Lower lobe of right lung (tissue), 2 donors: ENCODE results near the gene SIVA1. TPM values are rescaled to one million over a fixed set of nuclear protein-coding genes. Genes with fewer than 3 reads are reported as not detected.

Source experiments
- ATAC-seq, 2 donors: fragments of 200-7000 bp; cut with Tn5 transposase; one replicate each; pipeline ENCODE4 v1.9.1; 2020 to 2022; ENCODE audit warnings: mild to moderate bottlenecking in 2 of 2, moderate library complexity in 2 of 2
- DNase-seq: peaks from one replicate; pipeline ENCODE4 v3.0.0-alpha.2; 2020
- H3K27ac ChIP-seq: fragments of 200-600 bp; one replicate; pipeline ENCODE4 v1.8.0; 2022
- H3K27me3 ChIP-seq: fragments of 200-600 bp; one replicate; pipeline ENCODE4 v1.8.0; 2022; ENCODE audit warnings: low read depth
- H3K36me3 ChIP-seq: fragments of 200-600 bp; one replicate; pipeline ENCODE4 v1.8.0; 2022; ENCODE audit warnings: mild to moderate bottlenecking
- H3K4me1 ChIP-seq: fragments of 200-600 bp; one replicate; pipeline ENCODE4 v1.8.0; 2022
- H3K4me3 ChIP-seq: fragments of 200-600 bp; one replicate; pipeline ENCODE4 v1.8.0; 2022; ENCODE audit warnings: mild to moderate bottlenecking
- H3K9me3 ChIP-seq: fragments of 200-600 bp; one replicate; pipeline ENCODE4 v1.8.0; 2022
- CTCF ChIP-seq: fragments of 200-600 bp; IDR thresholded peaks from one replicate; pipeline ENCODE4 v1.8.0; 2022; ENCODE audit warnings: antibody characterized with exemption, mild to moderate bottlenecking
- intact Hi-C: fragments of 100-400 bp; cut with DNase I; formaldehyde crosslinking; loops from one replicate; pipeline ENCODE4 v1.11.0; 2022
- long read RNA-seq: library from polyadenylated mRNA; unstranded; transcript quantifications from one replicate; pipeline ENCODE4 v2.0.0, GENCODE V29; 2021
- total RNA-seq: library from RNA; stranded (reverse); fragmentation: NEBNext Ultra II Directional; extraction: Animal tissue kit (Norgen Biotek cat#: 25700); gene quantifications from one replicate; pipeline ENCODE4 v1.2.1, GENCODE V29; 2021
- donor health status: DM: no; HTN: yes; CAD: no; lungs with severe emphysema.

The SIVA1 gene
- 66.3 TPM for total RNA-seq
- long read RNA-seq, transcript SIVA1-201 (4 exons, 802 nt) = major isoform, 56 of 72 reads
- long read RNA-seq, partial matches to known transcripts = 2 of 72 reads
- long read RNA-seq, other reads (novel, unspliced or antisense) = 10 of 72 reads

DNA sequence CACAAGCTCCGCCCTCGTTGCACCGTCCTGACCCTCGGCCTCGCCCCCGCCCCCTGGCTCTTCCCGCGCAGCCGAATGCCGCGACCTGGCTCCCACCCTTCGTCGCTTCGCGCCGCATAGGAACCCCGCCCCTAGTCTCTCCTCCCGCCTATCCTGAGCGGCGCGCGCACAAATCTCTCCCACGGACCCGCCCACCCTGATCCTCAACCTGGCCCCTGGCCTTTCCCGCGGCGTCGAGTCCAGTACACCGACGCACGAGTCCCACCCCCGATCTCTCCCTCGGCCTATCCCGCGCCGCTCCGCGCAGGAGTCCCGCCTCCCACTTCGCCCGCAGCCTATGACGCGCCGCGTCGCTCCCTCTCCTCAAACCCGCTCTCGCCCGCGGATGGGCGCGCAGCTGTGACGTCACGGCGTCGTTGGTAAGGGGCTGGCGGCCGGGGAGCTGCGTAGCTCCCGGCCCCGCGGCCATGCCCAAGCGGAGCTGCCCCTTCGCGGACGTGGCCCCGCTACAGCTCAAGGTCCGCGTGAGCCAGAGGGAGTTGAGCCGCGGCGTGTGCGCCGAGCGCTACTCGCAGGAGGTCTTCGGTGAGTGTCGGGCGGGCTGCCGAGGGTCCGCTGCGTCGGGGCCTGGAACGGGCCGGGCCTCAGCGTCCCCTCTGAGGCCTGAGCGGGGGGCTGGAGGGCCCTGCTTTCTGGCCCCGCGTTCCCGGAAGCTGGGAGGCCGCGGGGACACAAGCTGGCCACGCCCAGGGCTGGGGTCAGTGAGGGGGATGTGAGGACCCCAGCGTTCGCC lies at the start of gene SIVA1:
TSS of gene SIVA1 (plus strand) at position 413 of the 793 bp plus-strand sequence. CDS start at position 468, 55 bp downstream.
- intact Hi-C loops = no loop called here
- Histone ChIP-seq H3K36me3 (peaks cover 29% of the 10 kb centered on the region), H3K4me3 (peak within 1 kb of the TSS; percentile 98), H3K9me3 (no peaks in the 10 kb centered on the region), H3K4me1 (peaks cover 22% of the 10 kb centered on the region), H3K27ac (peak within 1 kb of the TSS; percentile 98), H3K27me3 (no peaks in the 10 kb centered on the region)
- DNase-seq (peak; percentile 100), ATAC-seq (peak; percentile 97)
- TF ChIP-seq CTCF = no peak

DNA sequence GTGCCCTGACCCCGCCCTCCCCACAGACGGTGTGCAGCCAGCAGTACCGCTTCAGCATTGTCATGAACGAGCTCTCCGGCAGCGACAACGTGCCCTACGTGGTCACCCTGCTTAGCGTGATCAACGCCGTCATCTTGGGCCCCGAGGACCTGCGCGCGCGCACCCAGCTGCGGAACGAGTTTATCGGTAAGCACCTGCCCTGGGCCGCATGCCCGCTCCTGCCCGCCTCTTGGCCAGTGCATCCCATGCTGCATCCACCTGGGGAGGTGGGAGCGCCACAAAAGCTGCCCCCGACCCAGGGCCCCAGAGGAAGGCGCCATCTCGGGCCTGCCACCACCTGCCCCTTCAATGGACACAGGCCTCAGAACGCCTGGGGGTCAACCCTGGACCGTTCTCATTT lies 49.7 kb upstream of the SIVA1 start:
- ATAC-seq = no peak
- TF ChIP-seq CTCF = no peak
- Histone ChIP-seq H3K9me3 (no peaks in the 10 kb centered on the region), H3K4me1 (peaks cover 23% of the 10 kb centered on the region), H3K4me3 (no peak overlapping the region), H3K27ac (no peak overlapping the region), H3K36me3 (peaks cover 59% of the 10 kb centered on the region), H3K27me3 (no peaks in the 10 kb centered on the region)
- no peak for DNase-seq
- intact Hi-C loops = loop anchor here (10.0 kb wide), 1 partner anchor 48 kb away; no protein-coding TSS in a partner anchor

- intact Hi-C loops = loop anchor here (10.0 kb wide), 1 partner anchor 49 kb away; no protein-coding TSS in a partner anchor
- ATAC-seq (no peak), DNase-seq (no peak)
- H3K4me3 ChIP-seq = no peak overlapping the region
- H3K9me3 ChIP-seq = no peaks in the 10 kb centered on the region
- peaks cover 59% of the 10 kb centered on the region for H3K36me3 ChIP-seq
- no peaks in the 10 kb centered on the region for H3K27me3 ChIP-seq
- H3K4me1 ChIP-seq = peaks cover 17% of the 10 kb centered on the region
- H3K27ac ChIP-seq = no peak overlapping the region
- TF ChIP-seq CTCF = no peak
These were observed 48.7 kb upstream of the SIVA1 start for GRCh38 chr14:104704252-104704651.

- H3K9me3 ChIP-seq = no peaks in the 10 kb centered on the region
- H3K36me3 ChIP-seq = peaks cover 70% of the 10 kb centered on the region
- no peak for ATAC-seq
- H3K27ac ChIP-seq = no peak overlapping the region
- H3K4me3 ChIP-seq = no peak overlapping the region
- no peak for DNase-seq
- TF ChIP-seq CTCF = no peak
- no peaks in the 10 kb centered on the region for H3K27me3 ChIP-seq
- peaks cover 7% of the 10 kb centered on the region for H3K4me1 ChIP-seq
- intact Hi-C loops = loop anchor here (10.0 kb wide), 1 partner anchor 51 kb away; no protein-coding TSS in a partner anchor
These were observed 47.5 kb upstream of the SIVA1 start for GRCh38 chr14:104705340-104706047.

- peaks cover 76% of the 10 kb centered on the region for H3K36me3 ChIP-seq
- H3K4me1 ChIP-seq = peaks cover 7% of the 10 kb centered on the region
- no peaks in the 10 kb centered on the region for H3K27me3 ChIP-seq
- no peaks in the 10 kb centered on the region for H3K9me3 ChIP-seq
- TF ChIP-seq CTCF = no peak
- H3K27ac ChIP-seq = no peak overlapping the region
- DNase-seq = no peak
- no peak overlapping the region for H3K4me3 ChIP-seq
- no peak for ATAC-seq
- intact Hi-C loops = loop anchor here (10.0 kb wide), 1 partner anchor 52 kb away; no protein-coding TSS in a partner anchor
These were observed 46.0 kb upstream of the SIVA1 start for GRCh38 chr14:104706733-104707607.
